Psoas muscle (tissue), 8 donors: ENCODE results near the gene UBE2QL1. TPM values are rescaled to one million over a fixed set of nuclear protein-coding genes. Genes with fewer than 3 reads are reported as not detected.

Source experiments
- ATAC-seq, 4 donors: fragments of 200-7000 bp; cut with Tn5 transposase; one replicate each; pipeline ENCODE4 v1.9.1; 2020; ENCODE audit warnings: moderate library complexity in 3 of 4, mild to moderate bottlenecking in 2 of 4
- DNase-seq, 2 donors: peaks; one replicate each; pipeline ENCODE4 v3.0.0-alpha.2; 2020
- H3K27ac ChIP-seq: fragments of 200-600 bp; one replicate; pipeline ENCODE4 v1.8.0; 2022
- H3K27me3 ChIP-seq, 3 donors: fragments of 200-600 bp in 1 of 3; one replicate each; pipeline versions ENCODE4 v1.6.1 to v1.8.0; 2013 to 2022; ENCODE audit warnings: low read length in 2 of 3, mild to moderate bottlenecking in 2 of 3, moderate library complexity in 1 of 3; ENCODE audit not compliant: insufficient read depth in 3 of 3
- H3K36me3 ChIP-seq, 2 donors: fragments of 200-600 bp in 1 of 2; one replicate each; pipeline versions ENCODE4 v1.6.1 to v1.8.0; 2013 to 2022; ENCODE audit warnings: low read depth in 1 of 2, mild to moderate bottlenecking in 1 of 2, moderate library complexity in 1 of 2; ENCODE audit not compliant: insufficient read depth in 1 of 2
- H3K4me1 ChIP-seq: fragments of 200-600 bp; one replicate; pipeline ENCODE4 v1.8.0; 2022
- H3K4me3 ChIP-seq: fragments of 200-600 bp; one replicate; pipeline ENCODE4 v1.8.0; 2022; ENCODE audit warnings: mild to moderate bottlenecking
- H3K9me3 ChIP-seq: fragments of 200-600 bp; one replicate; pipeline ENCODE4 v1.8.0; 2022
- CTCF ChIP-seq: fragments of 200-600 bp; IDR thresholded peaks from one replicate; pipeline ENCODE4 v1.8.0; 2022; ENCODE audit warnings: antibody characterized with exemption
- WGBS, 3 donors: extraction: QIAGEN DNeasy Blood & Tissue Kit; methylation state at CpG; one replicate each; pipeline versions ENCODE4 v1.1.6 to v1.1.7; 2013; 5-methylcytosine and 5-hydroxymethylcytosine counted together
- intact Hi-C, 2 donors: fragments of 100-400 bp; cut with DNase I; formaldehyde crosslinking; loops; one replicate each; pipeline versions ENCODE4 v1.11.0 to v1.14.2; 2022
- polyA plus RNA-seq, 3 donors: library from polyadenylated mRNA; stranded (reverse); fragments of 200-250 nt; gene quantifications; one replicate each; pipeline ENCODE4 v1.2.3, GENCODE V29; 2013
- total RNA-seq, 4 donors: library from RNA; stranded (reverse); fragmentation: NEBNext Ultra II Directional in 2 of 4; extraction: Animal tissue kit (Norgen Biotek cat#: 25700) in 2 of 4; gene quantifications; one replicate each; pipeline versions ENCODE4 v1.2.1 to v1.2.4, GENCODE V29; 2021 to 2023
- donor health status: healthy with polysubstance abuse.
- donor health status: DM: no; HTN: no; CAD: no; lungs with moderate emphysema.
- donor health status: Bipolar disorder and iron deficiency.
- donor health status: healthy.
- donor health status: DM: yes; HTN: yes; CAD: no.
- donor health status: DM: no; HTN: no; CAD: no.
- donor health status: DM: no; HTN: no; CAD: no.
- donor health status: DM: yes; HTN: yes; CAD: no.

The UBE2QL1 gene
- total and polyA plus RNA-seq, 7 donors: 3.2 to 96.2 (median 20.9) TPM

- no peak for TF ChIP-seq CTCF
- no peaks in the 10 kb centered on the region for H3K9me3 ChIP-seq
- H3K4me1 ChIP-seq: peaks cover 34% of the 10 kb centered on the region
- no peaks in the 10 kb centered on the region for H3K36me3 ChIP-seq
- intact Hi-C loops: loop anchor here in 1 of 2 donors (10.0 kb wide), 1 partner anchor 87 kb away; no protein-coding TSS in a partner anchor
- 67 to 85% (median 76%) methylated on average over 5 of the region's 5 CpGs for WGBS, 3 donors
- DNase-seq: no peak
- H3K27ac ChIP-seq: peak overlapping the region; percentile 84
- no peak for ATAC-seq
- H3K27me3 ChIP-seq: no peaks in the 10 kb centered on the region
- no peak overlapping the region for H3K4me3 ChIP-seq
Measured at GRCh38 chr5:6541256-6542013, 92.8 kb downstream of the UBE2QL1 start.

- Histone ChIP-seq H3K27ac (no peak overlapping the region), H3K4me1 (peaks cover 38% of the 10 kb centered on the region), H3K9me3 (no peaks in the 10 kb centered on the region), H3K27me3 (no peaks in the 10 kb centered on the region), H3K36me3 (no peaks in the 10 kb centered on the region), H3K4me3 (no peak overlapping the region)
- no peak for DNase-seq
- ATAC-seq: no peak
- TF ChIP-seq CTCF: no peak
- intact Hi-C loops: loop anchor here in 1 of 2 donors (10.0 kb wide), 1 partner anchor 88 kb away; no protein-coding TSS in a partner anchor
- 90 to 93% (median 91%) methylated on average over 12 of the region's 12 CpGs for WGBS, 3 donors
Measured at GRCh38 chr5:6542421-6543345, 94.0 kb downstream of the UBE2QL1 start.

GRCh38 chr5:6543346-6543730, 94.7 kb downstream of the UBE2QL1 start:
- Histone ChIP-seq H3K9me3 (no peaks in the 10 kb centered on the region), H3K27me3 (no peaks in the 10 kb centered on the region), H3K4me1 (peaks cover 42% of the 10 kb centered on the region), H3K36me3 (no peaks in the 10 kb centered on the region), H3K27ac (no peak overlapping the region), H3K4me3 (no peak overlapping the region)
- no peak for DNase-seq
- 72 to 83% (median 80%) methylated on average over 6 of the region's 6 CpGs for WGBS, 3 donors
- no peak for ATAC-seq
- intact Hi-C loops: loop anchor here in 1 of 2 donors (10.0 kb wide), 1 partner anchor 89 kb away; no protein-coding TSS in a partner anchor
- no peak for TF ChIP-seq CTCF

- H3K27me3 ChIP-seq: no peaks in the 10 kb centered on the region
- 60 to 78% (median 64%) methylated on average over 11 to 12 of the region's 12 CpGs for WGBS, 3 donors
- H3K36me3 ChIP-seq: no peaks in the 10 kb centered on the region
- H3K27ac ChIP-seq: peak overlapping the region; percentile 93
- ATAC-seq (no peak), DNase-seq (no peak)
- no peaks in the 10 kb centered on the region for H3K9me3 ChIP-seq
- H3K4me3 ChIP-seq: no peak overlapping the region
- H3K4me1 ChIP-seq: peaks cover 42% of the 10 kb centered on the region
- intact Hi-C loops: loop anchor here in 1 of 2 donors (10.0 kb wide), 1 partner anchor 89 kb away; no protein-coding TSS in a partner anchor
- TF ChIP-seq CTCF: no peak
Measured at GRCh38 chr5:6543830-6544560, 95.3 kb downstream of the UBE2QL1 start.

Other genes starting within 250 kb of the UBE2QL1 start
- gene MED10, start 70.3 kb upstream of the UBE2QL1 start, total RNA-seq: 10 to 100 TPM; 18.8 to 52.4 (median 26.5) TPM
- gene MED10, start 70.3 kb upstream of the UBE2QL1 start, polyA plus RNA-seq: 10 to 100 TPM; 49.1 to 98.1 (median 80.5) TPM
- gene NSUN2, start 184.2 kb downstream of the UBE2QL1 start, total RNA-seq: 10 to 100 TPM; 30.6 to 53.9 (median 50.6) TPM
- gene NSUN2, start 184.2 kb downstream of the UBE2QL1 start, polyA plus RNA-seq: 10 to 100 TPM; 36.4 to 80.9 (median 56.2) TPM
- 1 to 10 TPM; 1.1 to 2.4 (median 1.5) TPM for gene SRD5A1, start 184.6 kb downstream of the UBE2QL1 start, total RNA-seq
- 1 to 10 TPM; 1.4 to 2.4 (median 2.1) TPM for gene SRD5A1, start 184.6 kb downstream of the UBE2QL1 start, polyA plus RNA-seq